Measurements from ENCODE around the gene ZNF362. TPM values are rescaled to one million over a fixed set of nuclear protein-coding genes. Genes with fewer than 3 reads are reported as not detected.

Gene ZNF362
- total and polyA plus RNA-seq, 10 of the 15 experiments (the other 5 are each of a cell fraction or from before 2014, with no cell fraction given) = 0.74 to 22.8 (median 7.4) TPM

DNA sequence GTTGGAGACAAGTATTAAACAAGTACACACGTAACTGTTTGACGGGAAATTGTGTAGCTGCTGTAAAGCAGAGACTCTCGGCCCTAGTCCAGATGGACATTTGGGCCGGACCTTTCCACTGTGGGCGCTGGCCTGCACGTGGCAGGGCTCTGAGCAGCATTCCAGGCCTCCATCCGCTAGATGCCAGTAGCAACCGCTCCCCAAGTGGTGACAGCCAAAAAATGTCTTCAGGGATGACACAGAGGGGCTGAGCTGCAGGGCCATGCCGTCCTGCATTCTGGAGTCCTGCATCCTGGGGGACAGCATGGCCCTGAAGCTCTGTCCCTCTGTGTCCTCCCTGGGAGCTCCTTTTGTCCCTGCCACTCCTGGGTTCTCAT lies 39.8 kb downstream of the ZNF362 start:
- Histone ChIP-seq H4K20me1 (ENCODE audit: control insufficient read depth, insufficient read depth) (no peaks in the 10 kb centered on the region), H3K9ac (ENCODE audit: control insufficient read depth, insufficient read depth, low read length) (no peak overlapping the region), H3K27ac (ENCODE audit: control insufficient read depth, insufficient read depth) (no peak overlapping the region), H2AFZ (ENCODE audit: control insufficient read depth, low read depth, low read length) (no peak overlapping the region), H3K4me1 (ENCODE audit: control insufficient read depth, insufficient read depth, low read length) (no peaks in the 10 kb centered on the region), H3K9me3 (replicated peaks; ENCODE audit: control insufficient read depth, insufficient read depth, low read length) (no peaks in the 10 kb centered on the region), H3K27me3 (replicated peaks in 1 of 2; ENCODE audit: control insufficient read depth in 2 of 2, insufficient read depth in 2 of 2, low read length in 1 of 2) (no peaks in the 10 kb centered on the region), H3K79me2 (ENCODE audit: control insufficient read depth, insufficient read depth, low read length) (no peaks in the 10 kb centered on the region), H3K36me3 (ENCODE audit: control insufficient read depth in 2 of 2, insufficient read depth in 2 of 2, low read length in 1 of 2) (peaks cover 0 to 3% of the 10 kb centered on the region in 2 experiments; a peak in 3 of 4 replicates), H3K4me2 (ENCODE audit: control insufficient read depth, insufficient read depth) (no peak overlapping the region), H3K4me3 (no peak overlapping the region)
- in situ Hi-C loops (cut with MboI) (loop anchor here (5.0 kb wide), 3 partner anchors 71 to 316 kb away; no protein-coding TSS in a partner anchor), intact Hi-C loops (cut with micrococcal nuclease; ENCODE audit: unreplicated experiment) (loop anchor here (5.0 kb wide), 2 partner anchors 159 to 184 kb away; no protein-coding TSS in a partner anchor)
- DNase-seq (ENCODE audit: low read depth, low spot score) (no peak), ATAC-seq (no peak), FAIRE-seq (no peak)
- CTCF ChIA-PET = interaction anchor here (0.5 to 7.8 kb wide), 59 partner anchors 9 to 328 kb away, joined by 3 to 239 read pairs (median 5); partner anchors contain the start of gene ZSCAN20
- 76% methylated on average over 9 of the region's 9 CpGs for WGBS (ENCODE audit: insufficient coverage, insufficient replicate concordance, low lambda C conversion rate, missing lambda C conversion rate)
- TF ChIP-seq SUPT20H (IDR thresholded peaks at IDR 0.05; ENCODE audit: borderline replicate concordance, control insufficient read depth, low read depth, low read length) = no peak
- no peak for TF ChIP-seq BMI1 (IDR thresholded peaks at IDR 0.05; ENCODE audit: borderline replicate concordance)
- TF ChIP-seq STAT1 (conservative IDR thresholded peaks at IDR 0.05) = no peak
- no TSS peak for BruUV-seq (replicated peaks)
- RAD21 ChIA-PET (ENCODE audit: unreplicated experiment) = interaction anchor here (0.5 to 6.0 kb wide), 30 partner anchors 10 to 337 kb away, joined by 3 to 103 read pairs (median 4); partner anchors contain the start of gene ZSCAN20
- POLR2A ChIA-PET = interaction anchor here (0.6 to 1.4 kb wide), 5 partner anchors 43 to 175 kb away, joined by 3 to 8 read pairs (median 4); no protein-coding TSS in a partner anchor
- SMC1A ChIA-PET (ENCODE audit: uncharacterized antibody, unreplicated experiment) = interaction anchor here (0.9 to 7.5 kb wide), 19 partner anchors 9 to 317 kb away, joined by 3 to 149 read pairs (median 5); partner anchors contain the start of gene ZSCAN20

DNA sequence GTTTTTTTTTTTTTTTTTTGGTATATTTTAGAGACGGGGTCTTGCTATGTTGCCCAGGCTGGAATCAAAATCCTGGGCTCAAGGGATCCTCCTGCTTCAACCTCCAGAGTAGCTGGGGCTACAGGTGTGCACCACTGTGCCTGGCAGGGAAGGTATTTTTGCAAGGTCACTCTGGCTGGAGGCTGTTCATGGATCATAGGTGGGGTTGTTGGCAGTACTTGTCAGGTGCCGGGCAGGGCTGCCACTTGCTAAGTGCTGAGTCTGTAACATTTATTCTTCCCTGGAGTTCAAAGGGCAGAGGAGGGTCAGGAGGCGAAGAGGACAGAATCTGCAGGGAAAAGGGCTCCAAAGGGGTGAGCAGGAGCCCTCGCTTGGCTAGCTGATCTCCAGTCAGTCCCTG lies 40.5 kb downstream of the ZNF362 start:
- ChIA-PET SMC1A (ENCODE audit: uncharacterized antibody, unreplicated experiment) (interaction anchor here (1.1 to 7.5 kb wide), 9 partner anchors 9 to 181 kb away, joined by 4 to 149 read pairs (median 8); partner anchors contain the start of gene ZSCAN20), POLR2A (interaction anchor here (0.6 to 1.0 kb wide), 4 partner anchors 46 to 164 kb away, joined by 3 to 6 read pairs (median 5); no protein-coding TSS in a partner anchor), CTCF (interaction anchor here (0.6 to 7.8 kb wide), 26 partner anchors 8 to 316 kb away, joined by 3 to 239 read pairs (median 8); partner anchors contain the start of gene ZSCAN20), RAD21 (ENCODE audit: unreplicated experiment) (interaction anchor here (1.8 to 6.0 kb wide), 5 partner anchors 67 to 173 kb away, joined by 9 to 103 read pairs (median 13); partner anchors contain the start of gene ZSCAN20)
- in situ Hi-C loops (cut with MboI) (loop anchor here (5.0 kb wide), 3 partner anchors 70 to 315 kb away; no protein-coding TSS in a partner anchor), intact Hi-C loops (cut with micrococcal nuclease; ENCODE audit: unreplicated experiment) (loop anchor here (5.0 kb wide), 2 partner anchors 160 to 185 kb away; no protein-coding TSS in a partner anchor)
- H3K4me2 ChIP-seq (ENCODE audit: control insufficient read depth, insufficient read depth) = no peak overlapping the region
- no peak overlapping the region for H3K27ac ChIP-seq (ENCODE audit: control insufficient read depth, insufficient read depth)
- no peak overlapping the region for H2AFZ ChIP-seq (ENCODE audit: control insufficient read depth, low read depth, low read length)
- peaks cover 0 to 3% of the 10 kb centered on the region in 2 experiments; a peak in 3 of 4 replicates for H3K36me3 ChIP-seq (ENCODE audit: control insufficient read depth in 2 of 2, insufficient read depth in 2 of 2, low read length in 1 of 2)
- WGBS (ENCODE audit: insufficient coverage, insufficient replicate concordance, low lambda C conversion rate, missing lambda C conversion rate) = 33% methylated on average over 3 of the region's 4 CpGs
- no peaks in the 10 kb centered on the region for H3K9me3 ChIP-seq (replicated peaks; ENCODE audit: control insufficient read depth, insufficient read depth, low read length)
- no peaks in the 10 kb centered on the region for H3K79me2 ChIP-seq (ENCODE audit: control insufficient read depth, insufficient read depth, low read length)
- no peak for FAIRE-seq
- DNase-seq (ENCODE audit: low read depth, low spot score) = no peak
- H4K20me1 ChIP-seq (ENCODE audit: control insufficient read depth, insufficient read depth) = no peaks in the 10 kb centered on the region
- no peak overlapping the region for H3K9ac ChIP-seq (ENCODE audit: control insufficient read depth, insufficient read depth, low read length)
- H3K4me1 ChIP-seq (ENCODE audit: control insufficient read depth, insufficient read depth, low read length) = no peaks in the 10 kb centered on the region
- ATAC-seq = no peak
- no peak overlapping the region for H3K4me3 ChIP-seq
- H3K27me3 ChIP-seq (replicated peaks in 1 of 2; ENCODE audit: control insufficient read depth in 2 of 2, insufficient read depth in 2 of 2, low read length in 1 of 2) = no peaks in the 10 kb centered on the region
- BruUV-seq (replicated peaks) = no TSS peak
- no peak for TF ChIP-seq EED (IDR thresholded peaks at IDR 0.05; ENCODE audit: low read depth)
- TF ChIP-seq NR2C1 (IDR thresholded peaks at IDR 0.05) = no peak
- TF ChIP-seq ETV6 (conservative IDR thresholded peaks at IDR 0.05 in 1 of 2, IDR thresholded peaks at IDR 0.05 in 1 of 2; ENCODE audit: borderline replicate concordance in 1 of 2, low read depth in 1 of 2) = no peak
- TF ChIP-seq, protein P1, sequence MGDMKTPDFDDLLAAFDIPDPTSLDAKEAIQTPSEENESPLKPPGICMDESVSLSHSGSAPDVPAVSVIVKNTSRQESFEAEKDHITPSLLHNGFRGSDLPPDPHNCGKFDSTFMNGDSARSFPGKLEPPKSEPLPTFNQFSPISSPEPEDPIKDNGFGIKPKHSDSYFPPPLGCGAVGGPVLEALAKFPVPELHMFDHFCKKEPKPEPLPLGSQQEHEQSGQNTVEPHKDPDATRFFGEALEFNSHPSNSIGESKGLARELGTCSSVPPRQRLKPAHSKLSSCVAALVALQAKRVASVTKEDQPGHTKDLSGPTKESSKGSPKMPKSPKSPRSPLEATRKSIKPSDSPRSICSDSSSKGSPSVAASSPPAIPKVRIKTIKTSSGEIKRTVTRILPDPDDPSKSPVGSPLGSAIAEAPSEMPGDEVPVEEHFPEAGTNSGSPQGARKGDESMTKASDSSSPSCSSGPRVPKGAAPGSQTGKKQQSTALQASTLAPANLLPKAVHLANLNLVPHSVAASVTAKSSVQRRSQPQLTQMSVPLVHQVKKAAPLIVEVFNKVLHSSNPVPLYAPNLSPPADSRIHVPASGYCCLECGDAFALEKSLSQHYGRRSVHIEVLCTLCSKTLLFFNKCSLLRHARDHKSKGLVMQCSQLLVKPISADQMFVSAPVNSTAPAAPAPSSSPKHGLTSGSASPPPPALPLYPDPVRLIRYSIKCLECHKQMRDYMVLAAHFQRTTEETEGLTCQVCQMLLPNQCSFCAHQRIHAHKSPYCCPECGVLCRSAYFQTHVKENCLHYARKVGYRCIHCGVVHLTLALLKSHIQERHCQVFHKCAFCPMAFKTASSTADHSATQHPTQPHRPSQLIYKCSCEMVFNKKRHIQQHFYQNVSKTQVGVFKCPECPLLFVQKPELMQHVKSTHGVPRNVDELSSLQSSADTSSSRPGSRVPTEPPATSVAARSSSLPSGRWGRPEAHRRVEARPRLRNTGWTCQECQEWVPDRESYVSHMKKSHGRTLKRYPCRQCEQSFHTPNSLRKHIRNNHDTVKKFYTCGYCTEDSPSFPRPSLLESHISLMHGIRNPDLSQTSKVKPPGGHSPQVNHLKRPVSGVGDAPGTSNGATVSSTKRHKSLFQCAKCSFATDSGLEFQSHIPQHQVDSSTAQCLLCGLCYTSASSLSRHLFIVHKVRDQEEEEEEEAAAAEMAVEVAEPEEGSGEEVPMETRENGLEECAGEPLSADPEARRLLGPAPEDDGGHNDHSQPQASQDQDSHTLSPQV (IDR thresholded peaks at IDR 0.05) = no peak
- TF ChIP-seq, protein P2, sequence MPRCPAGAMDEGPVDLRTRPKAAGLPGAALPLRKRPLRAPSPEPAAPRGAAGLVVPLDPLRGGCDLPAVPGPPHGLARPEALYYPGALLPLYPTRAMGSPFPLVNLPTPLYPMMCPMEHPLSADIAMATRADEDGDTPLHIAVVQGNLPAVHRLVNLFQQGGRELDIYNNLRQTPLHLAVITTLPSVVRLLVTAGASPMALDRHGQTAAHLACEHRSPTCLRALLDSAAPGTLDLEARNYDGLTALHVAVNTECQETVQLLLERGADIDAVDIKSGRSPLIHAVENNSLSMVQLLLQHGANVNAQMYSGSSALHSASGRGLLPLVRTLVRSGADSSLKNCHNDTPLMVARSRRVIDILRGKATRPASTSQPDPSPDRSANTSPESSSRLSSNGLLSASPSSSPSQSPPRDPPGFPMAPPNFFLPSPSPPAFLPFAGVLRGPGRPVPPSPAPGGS (IDR thresholded peaks at IDR 0.05; ENCODE audit: borderline replicate concordance, insufficient read depth, low read depth, low read length, poor library complexity, severe bottlenecking) = no peak
- TF ChIP-seq SRF (IDR thresholded peaks at IDR 0.05; ENCODE audit: low read depth in 2 of 2, low read length in 2 of 2) = no peak

Measured in GM12878 (cell line).